Nephron (organoid): ENCODE results near the gene GAST.

Experiments
- H3K27ac Mint-ChIP-seq, 3 experiments: 2 replicates each; pipeline ENCODE4 v1.8.0; 2020; ENCODE audit warnings: mixed read lengths in 3 of 3, mild to moderate bottlenecking in 2 of 3, moderate library complexity in 1 of 3
- H3K27me3 Mint-ChIP-seq: 2 replicates; pipeline ENCODE4 v1.8.0; 2021; ENCODE audit warnings: low read depth, mild to moderate bottlenecking, moderate library complexity, mixed read lengths
- H3K36me3 Mint-ChIP-seq: 2 replicates; pipeline ENCODE4 v1.8.0; 2020; ENCODE audit warnings: low read depth, mixed read lengths
- H3K4me1 Mint-ChIP-seq: 2 replicates; pipeline ENCODE4 v1.8.0; 2020; ENCODE audit warnings: mixed read lengths
- H3K4me3 Mint-ChIP-seq, 3 experiments: 2 replicates each; pipeline ENCODE4 v1.8.0; 2020; ENCODE audit warnings: mild to moderate bottlenecking in 3 of 3, mixed read lengths in 3 of 3, moderate library complexity in 2 of 3
- H3K9me3 Mint-ChIP-seq: 2 replicates; pipeline ENCODE4 v1.8.0; 2020; ENCODE audit warnings: mixed read lengths
- CTCF ChIP-seq, 3 experiments: fragments of 200-600 bp; sonication (generic); IDR thresholded peaks; one replicate each; pipeline ENCODE4 v1.5.0; 2021; ENCODE audit warnings: antibody characterized with exemption in 3 of 3; ENCODE audit not compliant: unreplicated experiment in 3 of 3

GAST gene

GRCh38 chr17:41737680-41738023, 25.5 kb downstream of the GAST start:
- Mint-ChIP-seq H3K27me3 (peaks cover 60% of the 10 kb centered on the region), H3K4me1 (peaks cover 14% of the 10 kb centered on the region), H3K9me3 (no peaks in the 10 kb centered on the region), H3K4me3 (peak overlapping the region in 1 of 3 experiments; percentile 57), H3K27ac (peak overlapping the region in 2 of 3 experiments; percentile 33 to 72), H3K36me3 (no peaks in the 10 kb centered on the region)
- TF ChIP-seq CTCF (IDR thresholded peaks at IDR 0.05; ENCODE audit: unreplicated experiment in 3 of 3) = no peak

- Mint-ChIP-seq H3K27me3 (peaks cover 54% of the 10 kb centered on the region), H3K4me3 (peak overlapping the region in 1 of 3 experiments; percentile 57)
Observed at GRCh38 chr17:41738077-41738800, 26.1 kb downstream of the GAST start.

GRCh38 chr17:41738801-41739112, 26.6 kb downstream of the GAST start:
- TF ChIP-seq CTCF (IDR thresholded peaks at IDR 0.05; ENCODE audit: unreplicated experiment in 3 of 3) = no peak
- Mint-ChIP-seq H3K4me1 (peaks cover 9% of the 10 kb centered on the region), H3K27ac (no peak overlapping the region), H3K9me3 (no peaks in the 10 kb centered on the region), H3K4me3 (no peak overlapping the region), H3K36me3 (no peaks in the 10 kb centered on the region), H3K27me3 (peaks cover 49% of the 10 kb centered on the region)

More at GRCh38 chr17:41738077-41738800, 26.1 kb downstream of the GAST start:
- Mint-ChIP-seq H3K4me1 (peaks cover 14% of the 10 kb centered on the region), H3K36me3 (no peaks in the 10 kb centered on the region), H3K9me3 (no peaks in the 10 kb centered on the region), H3K27ac (peak overlapping the region; percentile 33 to 72 (median 57))
- peak; percentile 99 to 100 (median 99) for TF ChIP-seq CTCF (IDR thresholded peaks at IDR 0.05; ENCODE audit: unreplicated experiment in 3 of 3)

GRCh38 chr17:41739661-41740352, 27.7 kb downstream of the GAST start:
- Mint-ChIP-seq H3K27ac (peak overlapping the region in 2 of 3 experiments; percentile 42 to 61), H3K4me1 (peaks cover 9% of the 10 kb centered on the region), H3K9me3 (no peaks in the 10 kb centered on the region), H3K27me3 (peaks cover 39% of the 10 kb centered on the region), H3K36me3 (no peaks in the 10 kb centered on the region), H3K4me3 (no peak overlapping the region)
- no peak for TF ChIP-seq CTCF (IDR thresholded peaks at IDR 0.05; ENCODE audit: unreplicated experiment in 3 of 3)

- Mint-ChIP-seq H3K4me1 (peaks cover 9% of the 10 kb centered on the region), H3K27me3 (peaks cover 32% of the 10 kb centered on the region), H3K4me3 (no peak overlapping the region), H3K27ac (peak overlapping the region in 1 of 3 experiments; percentile 59), H3K9me3 (no peaks in the 10 kb centered on the region), H3K36me3 (no peaks in the 10 kb centered on the region)
- TF ChIP-seq CTCF (IDR thresholded peaks at IDR 0.05; ENCODE audit: unreplicated experiment in 3 of 3) = no peak
Observed at GRCh38 chr17:41740506-41740905, 28.4 kb downstream of the GAST start.
